CD4-positive, alpha-beta T cell (primary cell): ENCODE results near the gene C7orf33. TPM values are rescaled to one million over a fixed set of nuclear protein-coding genes. Genes with fewer than 3 reads are reported as not detected.

ENCODE experiments used
- ATAC-seq: fragments of 200-7000 bp; cut with Tn5 transposase; one replicate; pipeline ENCODE4 v1.10.0; 2022; ENCODE audit warnings: mild to moderate bottlenecking; ENCODE audit not compliant: poor library complexity
- CTCF ChIA-PET: fragments of 350-600 bp; sonication (Branson Sonifier 250); formaldehyde crosslinking; loops from one replicate; lab custom pipeline; 2021; ENCODE audit warnings: antibody characterized with exemption, inconsistent platforms; lab: Charles Lee
- POLR2A ChIA-PET: fragments of 350-600 bp; sonication (Branson Sonifier 250); formaldehyde crosslinking; loops from one replicate; lab custom pipeline; 2021; ENCODE audit warnings: antibody characterized with exemption, inconsistent platforms; lab: Charles Lee
- DNase-seq, 14 experiments: peaks; one replicate each; pipeline ENCODE4 v3.0.0-alpha.2; 2013 to 2020; ENCODE audit warnings: mixed read lengths in 2 of 14
- H3K27ac ChIP-seq, 2 donors: one replicate each; pipeline versions ENCODE4 v1.5.1 to v1.7.0; 2013; ENCODE audit warnings: low read length in 2 of 2, low read depth in 1 of 2, mild to moderate bottlenecking in 1 of 2
- H3K27me3 ChIP-seq, 2 experiments: 1 replicate in 1 of 2; 2 replicates in 1 of 2; pipeline versions ENCODE4 v1.6.1 to v1.7.0; 2013; ENCODE audit warnings: low read length in 2 of 2, control low read depth in 1 of 2, mild to moderate bottlenecking in 1 of 2, moderate library complexity in 1 of 2; ENCODE audit not compliant: insufficient read depth in 2 of 2, control insufficient read depth in 1 of 2
- H3K36me3 ChIP-seq: one replicate; pipeline ENCODE4 v1.6.1; 2013; ENCODE audit warnings: low read length, control low read depth; ENCODE audit not compliant: insufficient read depth
- H3K4me1 ChIP-seq: one replicate; pipeline ENCODE4 v1.6.1; 2013; ENCODE audit warnings: low read length, control low read depth; ENCODE audit not compliant: insufficient read depth
- H3K4me3 ChIP-seq: one replicate; pipeline ENCODE4 v1.5.1; 2013; ENCODE audit warnings: mild to moderate bottlenecking, low read length, moderate library complexity
- H3K9me3 ChIP-seq, 2 experiments: 1 replicate in 1 of 2; 2 replicates in 1 of 2; pipeline versions ENCODE4 v1.6.1 to v1.7.0; 2013; ENCODE audit warnings: low read length in 2 of 2, mild to moderate bottlenecking in 2 of 2, control low read depth in 1 of 2, moderate library complexity in 1 of 2; ENCODE audit not compliant: control insufficient read depth in 1 of 2, insufficient read depth in 1 of 2
- H3K27ac Mint-ChIP-seq: one replicate; pipeline ENCODE4 v1.8.0; 2020; ENCODE audit warnings: mixed read lengths
- H3K27me3 Mint-ChIP-seq: one replicate; pipeline ENCODE4 v1.8.0; 2021; ENCODE audit warnings: mixed read lengths
- H3K36me3 Mint-ChIP-seq: one replicate; pipeline ENCODE4 v1.8.0; 2021; ENCODE audit warnings: low read depth, mixed read lengths
- H3K4me1 Mint-ChIP-seq: one replicate; pipeline ENCODE4 v1.8.0; 2021; ENCODE audit warnings: low read depth, mixed read lengths
- H3K4me3 Mint-ChIP-seq: one replicate; pipeline ENCODE4 v1.8.0; 2020; ENCODE audit warnings: mild to moderate bottlenecking, mixed read lengths
- H3K9me3 Mint-ChIP-seq: one replicate; pipeline ENCODE4 v1.8.0; 2020; ENCODE audit warnings: mixed read lengths
- intact Hi-C, 2 experiments: fragments of 100-400 bp; cut with DNase I in 1 of 2; cut with micrococcal nuclease in 1 of 2; formaldehyde crosslinking; loops; one replicate each; pipeline versions ENCODE4 v1.15.1 to v1.9.0; 2023 to 2025; cut with DNase I, micrococcal nuclease
- total RNA-seq, 174 experiments: library from RNA in 2 of 174; stranded (reverse) in 2 of 174; gene quantifications; one replicate each; pipeline ENCODE4 v1.2.3 and lab custom pipeline; 2021 to 2026
- TF ChIP-seq, protein P1 (sequence below): fragments of 200-600 bp; IDR thresholded peaks from one replicate; pipeline ENCODE4 v1.8.0; 2022; ENCODE audit warnings: antibody characterized with exemption, mild to moderate bottlenecking

C7orf33 gene
- total RNA-seq, 2 experiments from 2014 or later, result not detected

DNA sequence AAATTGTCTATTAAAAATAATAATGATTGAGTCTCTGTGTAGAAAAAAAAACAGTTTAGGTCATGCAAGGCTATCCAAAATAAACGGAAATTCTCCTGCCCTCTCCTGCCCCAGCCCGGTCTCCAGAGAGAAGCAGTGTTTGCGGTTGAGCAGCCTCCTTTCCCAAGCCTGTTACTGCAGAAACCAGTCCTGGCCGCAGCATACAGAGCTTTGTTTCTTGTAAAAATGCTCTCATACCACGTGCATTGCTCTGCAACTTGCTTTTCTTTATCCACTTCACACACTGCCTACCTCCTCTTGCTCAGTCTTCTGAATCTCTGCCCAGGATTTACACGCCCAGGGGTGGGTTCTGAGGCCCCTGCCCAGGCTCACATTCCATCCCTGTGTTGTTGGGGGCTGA, 73.8 kb downstream of the C7orf33 start:
- POLR2A ChIA-PET, result no interaction called here
- no peaks in the 10 kb centered on the region for H3K27me3 Mint-ChIP-seq
- ATAC-seq (no peak), DNase-seq (no peak)
- Histone ChIP-seq H3K36me3 (no peaks in the 10 kb centered on the region), H3K4me3 (no peak overlapping the region), H3K9me3 (no peaks in the 10 kb centered on the region), H3K27ac (no peak overlapping the region), H3K27me3 (no peaks in the 10 kb centered on the region), H3K4me1 (no peaks in the 10 kb centered on the region)
- H3K4me3 Mint-ChIP-seq, result no peak overlapping the region
- H3K36me3 Mint-ChIP-seq, result no peaks in the 10 kb centered on the region
- H3K9me3 Mint-ChIP-seq, result no peaks in the 10 kb centered on the region
- intact Hi-C loops, result no loop called here
- CTCF ChIA-PET, result no interaction called here
- TF ChIP-seq, protein P1, sequence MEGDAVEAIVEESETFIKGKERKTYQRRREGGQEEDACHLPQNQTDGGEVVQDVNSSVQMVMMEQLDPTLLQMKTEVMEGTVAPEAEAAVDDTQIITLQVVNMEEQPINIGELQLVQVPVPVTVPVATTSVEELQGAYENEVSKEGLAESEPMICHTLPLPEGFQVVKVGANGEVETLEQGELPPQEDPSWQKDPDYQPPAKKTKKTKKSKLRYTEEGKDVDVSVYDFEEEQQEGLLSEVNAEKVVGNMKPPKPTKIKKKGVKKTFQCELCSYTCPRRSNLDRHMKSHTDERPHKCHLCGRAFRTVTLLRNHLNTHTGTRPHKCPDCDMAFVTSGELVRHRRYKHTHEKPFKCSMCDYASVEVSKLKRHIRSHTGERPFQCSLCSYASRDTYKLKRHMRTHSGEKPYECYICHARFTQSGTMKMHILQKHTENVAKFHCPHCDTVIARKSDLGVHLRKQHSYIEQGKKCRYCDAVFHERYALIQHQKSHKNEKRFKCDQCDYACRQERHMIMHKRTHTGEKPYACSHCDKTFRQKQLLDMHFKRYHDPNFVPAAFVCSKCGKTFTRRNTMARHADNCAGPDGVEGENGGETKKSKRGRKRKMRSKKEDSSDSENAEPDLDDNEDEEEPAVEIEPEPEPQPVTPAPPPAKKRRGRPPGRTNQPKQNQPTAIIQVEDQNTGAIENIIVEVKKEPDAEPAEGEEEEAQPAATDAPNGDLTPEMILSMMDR, result no peak
- H3K4me1 Mint-ChIP-seq, result no peaks in the 10 kb centered on the region
- H3K27ac Mint-ChIP-seq, result no peak overlapping the region

DNA sequence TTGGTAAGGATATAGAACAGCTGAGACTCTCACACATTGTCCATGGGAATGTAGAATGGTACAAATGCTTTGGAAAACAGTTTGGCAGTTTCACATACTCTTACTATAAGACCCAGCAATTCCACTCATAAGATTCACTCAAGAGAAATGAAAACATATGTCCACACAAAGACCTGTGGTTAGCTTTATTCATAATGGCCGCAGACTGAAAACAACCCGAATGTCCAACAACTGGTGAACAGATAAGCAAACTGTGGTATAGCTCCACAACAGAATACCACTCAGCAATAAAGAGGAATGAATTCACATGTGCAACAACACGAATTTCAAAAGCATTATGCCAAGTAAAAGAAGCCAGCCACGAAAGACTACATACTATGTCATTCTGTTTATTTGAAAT, 74.7 kb downstream of the C7orf33 start:
- ATAC-seq (no peak), DNase-seq (no peak)
- Mint-ChIP-seq H3K27me3 (no peaks in the 10 kb centered on the region), H3K9me3 (no peaks in the 10 kb centered on the region), H3K36me3 (no peaks in the 10 kb centered on the region), H3K4me1 (no peaks in the 10 kb centered on the region), H3K4me3 (no peak overlapping the region), H3K27ac (no peak overlapping the region)
- Histone ChIP-seq H3K9me3 (no peaks in the 10 kb centered on the region), H3K27ac (no peak overlapping the region), H3K4me1 (no peaks in the 10 kb centered on the region), H3K27me3 (no peaks in the 10 kb centered on the region), H3K36me3 (no peaks in the 10 kb centered on the region), H3K4me3 (no peak overlapping the region)
- ChIA-PET CTCF (interaction anchor here (0.7 kb wide), 1 partner anchor 24 kb away, joined by 6 read pairs; no protein-coding TSS in a partner anchor), POLR2A (no interaction called here)
- TF ChIP-seq, protein P1, result no peak
- intact Hi-C loops, result no loop called here

Other genes starting within 250 kb of the C7orf33 start
- gene CUL1, start 108.1 kb downstream of the C7orf33 start, total RNA-seq, result 10 to 100 TPM; 31.0 to 31.2 TPM